GM23338 (cell line): ENCODE data around the gene CLDN20. TPM values are rescaled to one million over a fixed set of nuclear protein-coding genes. Genes with fewer than 3 reads are reported as not detected.

Source experiments
- ATAC-seq: fragments of 200-7000 bp; cut with Tn5 transposase; 3 replicates; pipeline ENCODE4 v1.9.1; 2020
- DNase-seq: peaks from one replicate; pipeline ENCODE4 v3.0.0-alpha.2; 2015; ENCODE audit warnings: low spot score
- H2AFZ ChIP-seq: fragments of 200-600 bp; sonication (generic); 2 replicates; pipeline ENCODE4 v1.8.0; 2016; ENCODE audit warnings: antibody characterized with exemption, mild to moderate bottlenecking, moderate library complexity
- H3F3A ChIP-seq: fragments of 200-600 bp; sonication (generic); replicated peaks from 2 replicates; pipeline ENCODE4 v1.8.0; 2017; ENCODE audit warnings: antibody characterized with exemption, mixed run types, low read depth
- H3K27ac ChIP-seq: fragments of 200-600 bp; sonication (generic); 2 replicates; pipeline ENCODE4 v1.6.1; 2016; ENCODE audit warnings: low read depth
- H3K27me3 ChIP-seq: fragments of 200-600 bp; sonication (generic); 2 replicates; pipeline ENCODE4 v1.8.0; 2016; ENCODE audit warnings: mild to moderate bottlenecking, mixed run types, moderate library complexity; ENCODE audit not compliant: insufficient read depth
- H3K36me3 ChIP-seq: fragments of 200-600 bp; sonication (generic); 2 replicates; pipeline ENCODE4 v1.8.0; 2016; ENCODE audit warnings: mild to moderate bottlenecking; ENCODE audit not compliant: insufficient read depth
- H3K4me1 ChIP-seq: fragments of 200-600 bp; sonication (generic); 2 replicates; pipeline ENCODE4 v1.8.0; 2016; ENCODE audit warnings: mild to moderate bottlenecking, moderate library complexity; ENCODE audit not compliant: insufficient read depth
- H3K4me2 ChIP-seq: fragments of 200-600 bp; sonication (generic); 2 replicates; pipeline ENCODE4 v1.7.1; 2017; ENCODE audit warnings: mixed run types
- H3K4me3 ChIP-seq: fragments of 200-600 bp; sonication (generic); 2 replicates; pipeline ENCODE4 v1.6.1; 2016; ENCODE audit warnings: mixed run types
- H3K79me2 ChIP-seq: fragments of 200-600 bp; sonication (generic); replicated peaks from 2 replicates; pipeline ENCODE4 v1.8.0; 2017; ENCODE audit warnings: mild to moderate bottlenecking; ENCODE audit not compliant: insufficient read depth
- H3K9me2 ChIP-seq: fragments of 200-600 bp; sonication (generic); 2 replicates; pipeline ENCODE4 v1.8.0; 2017; ENCODE audit not compliant: insufficient read depth
- H4K20me1 ChIP-seq: fragments of 200-600 bp; sonication (generic); replicated peaks from 2 replicates; pipeline ENCODE4 v1.8.0; 2017; ENCODE audit warnings: mild to moderate bottlenecking; ENCODE audit not compliant: insufficient read depth
- H3K27ac Mint-ChIP-seq: 2 replicates; pipeline ENCODE4 v1.8.0; 2020; ENCODE audit warnings: inconsistent platforms, mild to moderate bottlenecking, moderate library complexity, mixed read lengths
- H3K27me3 Mint-ChIP-seq: 3 replicates; pipeline ENCODE4 v1.8.0; 2022; ENCODE audit warnings: low read depth, mild to moderate bottlenecking, moderate library complexity, mixed read lengths, inconsistent platforms; ENCODE audit not compliant: insufficient read depth, poor library complexity
- H3K36me3 Mint-ChIP-seq: 3 replicates; pipeline ENCODE4 v1.8.0; 2021; ENCODE audit warnings: low read depth, mild to moderate bottlenecking, inconsistent platforms, moderate library complexity, mixed read lengths
- H3K4me1 Mint-ChIP-seq: 3 replicates; pipeline ENCODE4 v1.8.0; 2020; ENCODE audit warnings: mild to moderate bottlenecking, inconsistent platforms, mixed read lengths
- H3K4me3 Mint-ChIP-seq: 3 replicates; pipeline ENCODE4 v1.8.0; 2021; ENCODE audit warnings: moderate library complexity, mild to moderate bottlenecking, inconsistent platforms, mixed read lengths
- H3K9me3 Mint-ChIP-seq: 3 replicates; pipeline ENCODE4 v1.8.0; 2020; ENCODE audit warnings: moderate library complexity, mild to moderate bottlenecking, inconsistent platforms, mixed read lengths
- CREB1 ChIP-seq: fragments of 250-450 bp; sonication (Bioruptor Pico); IDR thresholded peaks from 2 replicates; pipeline ENCODE4 v1.5.0; 2020; ENCODE audit warnings: low read depth, mild to moderate bottlenecking, moderate library complexity
- CTCF ChIP-seq, 2 experiments: fragments of 200-600 bp in 1 of 2; sonication (generic) in 1 of 2; conservative IDR thresholded peaks; 2 replicates each; pipeline versions ENCODE4 v1.5.1 to v1.6.1; 2016 to 2017; ENCODE audit warnings: antibody characterized with exemption in 2 of 2, low read depth in 2 of 2, mild to moderate bottlenecking in 2 of 2, moderate library complexity in 1 of 2
- ETS1 ChIP-seq: IDR thresholded peaks from 2 replicates; pipeline ENCODE4 v1.6.1; 2016; ENCODE audit warnings: antibody characterized with exemption
- EZH2 ChIP-seq: fragments of 200-600 bp; sonication (generic); IDR thresholded peaks from one replicate; pipeline ENCODE4 v1.8.0; 2017; ENCODE audit warnings: antibody characterized with exemption, mild to moderate bottlenecking, low read depth; ENCODE audit not compliant: unreplicated experiment
- EZH2phosphoT487 ChIP-seq: fragments of 200-600 bp; sonication (generic); IDR thresholded peaks from one replicate; pipeline ENCODE4 v1.8.1; 2018; ENCODE audit warnings: antibody characterized with exemption; ENCODE audit not compliant: unreplicated experiment
- JUNB ChIP-seq: IDR thresholded peaks from one replicate; pipeline ENCODE4 v1.6.1; 2016; ENCODE audit warnings: antibody characterized with exemption; ENCODE audit not compliant: unreplicated experiment
- NANOG ChIP-seq: IDR thresholded peaks from 2 replicates; pipeline ENCODE4 v1.6.1; 2016; ENCODE audit warnings: antibody characterized with exemption, borderline replicate concordance
- POLR2AphosphoS5 ChIP-seq: IDR thresholded peaks from 2 replicates; pipeline ENCODE4 v1.6.1; 2016; ENCODE audit warnings: antibody characterized with exemption, low read depth
- REST ChIP-seq: IDR thresholded peaks from one replicate; pipeline ENCODE4 v1.6.1; 2018; ENCODE audit warnings: antibody characterized with exemption; ENCODE audit not compliant: unreplicated experiment
- STAT1 ChIP-seq: IDR thresholded peaks from one replicate; pipeline ENCODE4 v1.6.1; 2016; ENCODE audit warnings: antibody characterized with exemption; ENCODE audit not compliant: unreplicated experiment
- ZNF114 ChIP-seq: fragments of 250-450 bp; sonication (Bioruptor Pico); IDR thresholded peaks from 2 replicates; pipeline ENCODE4 v1.5.0; 2020; ENCODE audit warnings: mild to moderate bottlenecking, moderate library complexity
- ZNF331 ChIP-seq: fragments of 250-450 bp; sonication (Bioruptor Pico); IDR thresholded peaks from 2 replicates; pipeline ENCODE4 v1.5.0; 2020; ENCODE audit warnings: low read depth, mild to moderate bottlenecking, moderate library complexity
- polyA plus RNA-seq: library from polyadenylated mRNA; unstranded; fragments of >200 nt; fragmentation: Nextera tagmentation; extraction: Ambion mirVana; gene quantifications from 2 replicates; pipeline ENCODE4 v1.2.1, GENCODE V29; 2016
- total RNA-seq: library from RNA; depleted of rRNA; stranded (reverse); fragments of >200 nt; shearing (Covaris generic); gene quantifications from 2 replicates; pipeline ENCODE4 v1.2.3, GENCODE V29; 2014

The CLDN20 gene
- total and polyA plus RNA-seq, 2 experiments from 2014 or later = 0.23 TPM; not detected in 1

- no peak for TF ChIP-seq JUNB
- TF ChIP-seq CREB1 (CRISPR knock-in tag) = no peak
- no peak for TF ChIP-seq REST
- no peak for TF ChIP-seq STAT1
- TF ChIP-seq CTCF (conservative IDR thresholded peaks at IDR 0.05; ENCODE audit: low read depth in 2 of 2) = no peak
Observed at GRCh38 chr6:155315516-155315871, 51.7 kb downstream of the CLDN20 start (continued).

- peaks cover 8% of the 10 kb centered on the region; the same call in 2 of the 3 replicates for H3K4me1 Mint-ChIP-seq
- H3K9me2 ChIP-seq = peaks cover 6% of the 10 kb centered on the region; the same call in 1 of the 2 replicates
- no peak overlapping the region for H3K27ac Mint-ChIP-seq
- H3K4me2 ChIP-seq = no peak overlapping the region
- no peak overlapping the region for H3K4me3 ChIP-seq
- H4K20me1 ChIP-seq = no peaks in the 10 kb centered on the region
- H3K27me3 ChIP-seq = no peaks in the 10 kb centered on the region
- H3K4me3 Mint-ChIP-seq = no peak overlapping the region
- no peak overlapping the region for H2AFZ ChIP-seq
- no peak overlapping the region for H3K27ac ChIP-seq
- H3F3A ChIP-seq = no peaks in the 10 kb centered on the region
- DNase-seq (no peak), ATAC-seq (no peak)
- no peaks in the 10 kb centered on the region for H3K36me3 ChIP-seq
- H3K36me3 Mint-ChIP-seq = peaks cover 15% of the 10 kb centered on the region; the same call in 2 of the 3 replicates
- no peaks in the 10 kb centered on the region for H3K9me3 Mint-ChIP-seq
- no peaks in the 10 kb centered on the region; the same call in 1 of the 2 replicates for H3K4me1 ChIP-seq
- peaks cover 3% of the 10 kb centered on the region for H3K27me3 Mint-ChIP-seq
- H3K79me2 ChIP-seq = peaks cover 25% of the 10 kb centered on the region
- TF ChIP-seq STAT1 (no peak), REST (no peak), CTCF (conservative IDR thresholded peaks at IDR 0.05; ENCODE audit: low read depth in 2 of 2) (no peak), NANOG (no peak), POLR2AphosphoS5 (no peak), EZH2phosphoT487 (no peak), CREB1 (CRISPR knock-in tag) (no peak), JUNB (no peak), EZH2 (no peak), ZNF114 (no peak), ZNF331 (no peak), ETS1 (no peak)
Observed at GRCh38 chr6:155316419-155316818, 52.6 kb downstream of the CLDN20 start.
